AG09309 (cell line): ENCODE data around the gene KBTBD7.

ENCODE experiments used
- DNase-seq: peaks from one replicate; pipeline ENCODE4 v3.0.0-alpha.2; 2010; ENCODE audit warnings: low read depth
- H3K4me3 ChIP-seq: 2 replicates; pipeline ENCODE4 v1.5.1; 2011; ENCODE audit warnings: mild to moderate bottlenecking, low read depth, low read length, moderate library complexity; ENCODE audit not compliant: control insufficient read depth
- CTCF ChIP-seq: IDR thresholded peaks from 2 replicates; pipeline ENCODE4 v1.5.1; 2011; ENCODE audit warnings: mild to moderate bottlenecking, low read depth, low read length, inconsistent platforms; ENCODE audit not compliant: insufficient read depth, control insufficient read depth; ENCODE audit errors: missing control alignments

KBTBD7 gene

GRCh38 chr13:41231025-41231677, 36.8 kb upstream of the KBTBD7 start:
- no peak for DNase-seq
- TF ChIP-seq CTCF: no peak

GRCh38 chr13:41229356-41229755, 35.0 kb upstream of the KBTBD7 start:
- no peak overlapping the region for H3K4me3 ChIP-seq
- TF ChIP-seq CTCF: no peak
- DNase-seq: no peak

More at GRCh38 chr13:41231025-41231677, 36.8 kb upstream of the KBTBD7 start:
- no peak overlapping the region for H3K4me3 ChIP-seq

GRCh38 chr13:41224113-41225110, 30.0 kb upstream of the KBTBD7 start:
- TF ChIP-seq CTCF: no peak
- no peak for DNase-seq

GRCh38 chr13:41222259-41222852, 28.0 kb upstream of the KBTBD7 start:
- no peak for DNase-seq
- peak; percentile 74 for TF ChIP-seq CTCF
- no peak overlapping the region for H3K4me3 ChIP-seq

More at GRCh38 chr13:41224113-41225110, 30.0 kb upstream of the KBTBD7 start:
- H3K4me3 ChIP-seq: no peak overlapping the region

GRCh38 chr13:41220401-41220800, 26.0 kb upstream of the KBTBD7 start:
- TF ChIP-seq CTCF: no peak
- H3K4me3 ChIP-seq: no peak overlapping the region

GRCh38 chr13:41216160-41216559, 21.8 kb upstream of the KBTBD7 start:
- no peak for TF ChIP-seq CTCF
- no peak for DNase-seq
- no peak overlapping the region for H3K4me3 ChIP-seq

More at GRCh38 chr13:41220401-41220800, 26.0 kb upstream of the KBTBD7 start:
- DNase-seq: no peak
